Activated naive CD4-positive, alpha-beta T cell treated with anti-CD3 and anti-CD28 coated beads, Interleukin-2, amount 50 U/mL, for 24 hours (primary cell): ENCODE measurements around the gene STK35.

Experiments used
- H3K27ac Mint-ChIP-seq: one replicate; pipeline ENCODE4 v1.8.0; 2021; ENCODE audit warnings: mild to moderate bottlenecking, mixed read lengths
- H3K27me3 Mint-ChIP-seq: one replicate; pipeline ENCODE4 v1.8.0; 2021; ENCODE audit warnings: mixed read lengths
- H3K36me3 Mint-ChIP-seq: one replicate; pipeline ENCODE4 v1.8.0; 2021; ENCODE audit warnings: mixed read lengths
- H3K4me1 Mint-ChIP-seq: one replicate; pipeline ENCODE4 v1.8.0; 2021; ENCODE audit warnings: mixed read lengths
- H3K4me3 Mint-ChIP-seq: one replicate; pipeline ENCODE4 v1.8.0; 2021; ENCODE audit warnings: mild to moderate bottlenecking, mixed read lengths
- H3K9me3 Mint-ChIP-seq: one replicate; pipeline ENCODE4 v1.8.0; 2021; ENCODE audit warnings: mixed read lengths

The STK35 gene

DNA sequence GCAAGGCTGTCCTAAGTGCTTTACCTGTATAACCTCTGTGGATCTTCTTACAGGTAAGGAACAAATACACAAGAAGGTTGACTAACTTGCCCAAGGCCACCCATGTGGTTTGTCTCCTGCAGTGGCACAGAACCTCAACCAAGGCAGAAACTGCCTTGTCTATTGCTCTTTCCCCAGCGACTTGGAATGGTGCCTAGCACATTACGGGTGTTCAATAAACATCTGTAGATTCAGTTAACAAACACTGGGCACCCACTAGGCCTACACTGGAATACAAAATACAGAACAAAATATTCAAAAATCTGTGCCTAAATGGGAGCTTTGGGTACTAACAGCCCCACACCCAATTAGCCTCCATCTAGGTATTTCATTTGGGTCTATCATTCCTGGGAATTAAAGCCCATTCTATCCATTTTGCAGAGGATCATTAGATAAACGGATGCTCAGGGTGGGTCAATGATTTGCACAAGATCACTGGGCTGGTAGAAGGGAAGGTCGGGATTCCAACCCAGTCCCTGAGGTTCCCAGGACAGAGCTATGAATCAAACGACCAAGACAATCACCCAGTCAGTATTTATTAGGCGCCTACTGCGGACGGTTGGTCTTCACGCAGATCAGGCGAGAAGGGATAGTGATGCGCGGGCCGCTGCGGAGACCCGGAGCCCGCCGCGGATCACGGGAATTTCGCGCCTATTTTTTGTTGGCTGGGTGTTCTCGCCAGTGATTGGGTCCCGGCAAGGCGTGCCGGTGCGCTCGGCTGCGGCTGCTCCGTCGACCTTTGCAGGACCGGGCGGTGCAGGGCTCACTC, at the start of gene STK35:
Gene STK35, plus strand, starts transcription at position 771 of the 808 bp plus-strand sequence. CDS start 55 bp downstream, outside the sequence.
- peak within 1 kb of the TSS; percentile 100 for H3K27ac Mint-ChIP-seq
- peaks cover 6% of the 10 kb centered on the region for H3K36me3 Mint-ChIP-seq
- H3K27me3 Mint-ChIP-seq, result no peaks in the 10 kb centered on the region
- no peaks in the 10 kb centered on the region for H3K9me3 Mint-ChIP-seq
- H3K4me3 Mint-ChIP-seq, result peak within 1 kb of the TSS; percentile 89
- peaks cover 35% of the 10 kb centered on the region for H3K4me1 Mint-ChIP-seq

DNA sequence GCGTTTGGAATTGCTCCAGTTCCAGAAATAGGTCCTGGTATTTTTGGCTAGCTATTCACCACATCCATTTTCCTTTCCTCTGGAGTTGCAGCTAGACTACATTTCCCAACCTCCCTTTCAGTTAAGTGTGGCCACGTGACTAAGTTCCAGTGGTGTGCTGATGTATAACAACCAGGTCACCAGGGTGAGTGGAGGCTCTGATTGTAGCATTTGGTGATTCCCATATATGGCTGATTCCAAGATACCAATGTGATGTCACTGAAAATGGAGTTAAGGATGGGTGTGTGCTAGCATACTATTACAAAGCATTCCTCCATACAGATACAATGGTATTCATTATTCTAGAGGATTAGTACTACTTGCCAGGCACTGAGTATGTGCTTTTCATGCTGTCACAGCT, 49.7 kb upstream of the STK35 start:
- Mint-ChIP-seq H3K4me1 (no peaks in the 10 kb centered on the region), H3K27me3 (peaks cover 12% of the 10 kb centered on the region), H3K4me3 (no peak overlapping the region)

DNA sequence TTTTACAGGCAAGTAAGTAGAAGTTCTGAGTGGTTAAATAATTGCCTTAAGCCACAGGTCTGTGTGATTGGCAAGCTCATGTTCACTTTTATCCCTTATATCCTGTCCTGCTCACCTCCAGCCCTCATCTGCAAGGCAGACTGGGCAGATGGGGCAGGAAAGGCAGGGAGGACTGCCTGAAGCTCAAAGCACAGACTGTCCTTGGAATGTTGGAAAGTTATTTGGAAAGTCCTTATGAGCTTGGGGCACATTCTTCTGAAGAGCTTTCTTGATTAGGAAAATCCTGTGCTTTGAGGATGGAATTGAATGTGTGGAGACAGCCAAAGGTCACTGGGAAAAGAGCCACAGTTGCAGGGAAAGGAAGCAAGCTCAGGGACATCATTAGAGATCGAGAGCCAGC, 48.9 kb upstream of the STK35 start:
- peaks cover 5% of the 10 kb centered on the region for H3K9me3 Mint-ChIP-seq
- H3K36me3 Mint-ChIP-seq, result no peaks in the 10 kb centered on the region
- no peak overlapping the region for H3K4me3 Mint-ChIP-seq
- no peaks in the 10 kb centered on the region for H3K4me1 Mint-ChIP-seq
- H3K27me3 Mint-ChIP-seq, result peaks cover 14% of the 10 kb centered on the region
- no peak overlapping the region for H3K27ac Mint-ChIP-seq

More for the DNA sequence above, 49.7 kb upstream of the STK35 start:
- Mint-ChIP-seq H3K9me3 (no peaks in the 10 kb centered on the region), H3K27ac (no peak overlapping the region), H3K36me3 (no peaks in the 10 kb centered on the region)

DNA sequence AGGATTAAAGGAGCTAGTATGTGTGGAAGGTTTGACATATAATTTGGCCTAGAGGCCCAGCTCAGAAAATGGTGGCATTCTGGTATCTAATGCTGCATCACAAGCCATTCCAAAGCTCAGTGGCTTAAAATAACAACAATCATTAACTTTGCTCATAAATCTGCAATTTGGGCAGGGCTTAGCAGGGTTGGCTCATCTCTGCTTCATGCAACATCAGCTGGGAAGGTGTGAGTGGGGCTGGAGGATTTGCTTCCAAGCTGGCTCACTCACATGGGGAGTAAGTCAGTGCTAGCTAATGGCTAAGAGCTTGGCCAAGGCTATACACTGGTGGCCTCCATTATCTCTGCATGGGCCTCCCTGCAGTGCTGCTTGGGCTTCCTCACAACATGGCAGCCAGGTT, 48.0 kb upstream of the STK35 start:
- Mint-ChIP-seq H3K9me3 (peaks cover 14% of the 10 kb centered on the region), H3K36me3 (peaks cover 1% of the 10 kb centered on the region), H3K27ac (no peak overlapping the region), H3K4me3 (no peak overlapping the region), H3K4me1 (no peaks in the 10 kb centered on the region), H3K27me3 (peaks cover 21% of the 10 kb centered on the region)

DNA sequence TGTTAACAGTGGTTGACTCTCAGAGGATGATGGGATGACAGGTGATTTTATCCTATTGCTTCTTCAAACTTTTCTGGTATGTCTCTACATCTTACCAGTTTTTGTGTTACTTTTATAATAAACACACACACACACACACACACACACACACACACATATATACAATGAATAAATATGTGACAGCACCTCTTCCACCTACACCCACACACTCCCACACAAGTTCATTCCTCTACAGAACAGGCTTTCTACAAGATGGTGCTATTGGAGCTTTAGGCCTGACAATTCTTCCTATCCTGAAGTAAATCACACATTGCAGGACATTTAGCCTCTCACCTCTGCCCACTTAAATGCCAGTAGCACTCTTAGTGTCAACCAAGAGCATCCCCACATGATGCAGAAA, 46.7 kb upstream of the STK35 start:
- H3K36me3 Mint-ChIP-seq, result peaks cover 1% of the 10 kb centered on the region
- no peaks in the 10 kb centered on the region for H3K4me1 Mint-ChIP-seq
- peaks cover 27% of the 10 kb centered on the region for H3K27me3 Mint-ChIP-seq
- H3K27ac Mint-ChIP-seq, result no peak overlapping the region
- H3K4me3 Mint-ChIP-seq, result no peak overlapping the region
- peaks cover 15% of the 10 kb centered on the region for H3K9me3 Mint-ChIP-seq

DNA sequence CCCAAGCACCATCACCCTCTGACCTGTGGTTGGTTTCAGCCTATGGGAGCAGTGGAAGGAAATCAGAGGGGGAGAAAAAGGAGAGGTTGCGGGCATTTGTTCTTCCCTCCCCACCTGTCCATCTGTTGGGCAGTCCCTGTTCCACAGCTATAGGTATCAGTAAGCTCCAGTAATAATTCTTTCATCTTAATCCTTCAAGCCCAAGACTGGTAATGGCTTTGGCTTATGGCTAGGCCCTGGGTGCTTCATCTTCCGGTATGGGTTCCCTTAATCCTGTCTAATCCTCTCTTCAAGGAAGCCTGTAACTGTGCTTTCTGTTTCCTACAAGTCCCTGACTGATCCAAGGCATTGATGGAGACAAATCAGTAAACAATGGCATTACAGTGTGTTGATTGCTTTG, 42.2 kb upstream of the STK35 start:
- Mint-ChIP-seq H3K36me3 (peaks cover 1% of the 10 kb centered on the region), H3K4me1 (no peaks in the 10 kb centered on the region), H3K27me3 (peaks cover 24% of the 10 kb centered on the region)

DNA sequence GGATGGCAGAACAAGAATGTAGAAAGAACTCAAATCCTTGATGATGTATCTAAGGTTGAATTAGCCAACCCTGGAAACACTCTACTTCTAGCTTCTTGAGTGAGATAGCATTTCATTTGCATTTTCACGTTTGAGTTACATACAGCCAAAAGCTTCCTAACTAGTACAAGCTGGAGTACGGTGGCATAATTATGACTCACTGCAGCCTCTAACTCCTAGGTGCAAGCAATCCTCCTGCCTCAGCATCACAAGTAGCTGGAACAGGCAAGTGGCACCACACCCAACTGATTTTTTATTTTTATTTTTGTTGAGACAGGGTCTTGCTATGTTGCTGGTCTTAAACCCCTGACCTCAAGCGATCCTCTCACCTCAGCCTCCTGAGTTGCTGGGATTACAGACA, 36.5 kb upstream of the STK35 start:
- Mint-ChIP-seq H3K4me3 (no peak overlapping the region), H3K27ac (no peak overlapping the region), H3K36me3 (no peaks in the 10 kb centered on the region), H3K4me1 (no peaks in the 10 kb centered on the region), H3K27me3 (peaks cover 35% of the 10 kb centered on the region), H3K9me3 (peaks cover 6% of the 10 kb centered on the region)

More for the DNA sequence above, 42.2 kb upstream of the STK35 start:
- H3K4me3 Mint-ChIP-seq, result no peak overlapping the region
- H3K27ac Mint-ChIP-seq, result no peak overlapping the region
- peaks cover 15% of the 10 kb centered on the region for H3K9me3 Mint-ChIP-seq

DNA sequence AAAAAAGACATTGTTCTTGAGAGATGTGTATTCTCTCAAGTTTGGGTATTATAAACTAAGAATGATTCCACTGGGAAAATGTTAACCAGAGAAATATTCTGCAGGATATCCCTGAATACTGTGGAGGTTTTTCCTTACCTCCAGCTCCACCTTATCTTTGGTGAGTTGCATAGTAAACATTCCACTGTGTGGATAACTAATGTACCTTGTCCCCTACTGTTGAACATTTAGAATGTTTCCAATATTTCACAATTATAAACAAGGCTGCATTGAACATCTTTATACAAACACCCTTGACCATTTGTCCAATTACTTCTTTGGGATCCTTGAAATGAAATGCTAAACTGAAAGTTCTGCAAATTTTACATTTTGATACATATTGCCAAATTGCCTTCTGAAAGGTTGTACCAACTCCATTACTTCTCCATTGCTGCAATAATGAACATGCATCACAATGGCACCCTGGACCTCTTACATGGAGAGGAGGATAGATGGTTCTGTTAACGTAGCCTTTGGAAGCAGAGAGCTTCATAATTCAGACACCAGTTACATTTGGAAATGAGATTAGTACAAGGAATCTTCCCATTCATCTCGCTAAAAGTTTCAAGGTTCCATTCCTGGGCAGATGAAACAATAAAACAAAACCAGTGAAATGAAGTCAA, 35.0 kb upstream of the STK35 start:
- Mint-ChIP-seq H3K9me3 (peaks cover 6% of the 10 kb centered on the region), H3K27me3 (peaks cover 38% of the 10 kb centered on the region), H3K4me3 (no peak overlapping the region), H3K27ac (no peak overlapping the region), H3K36me3 (no peaks in the 10 kb centered on the region), H3K4me1 (no peaks in the 10 kb centered on the region)

DNA sequence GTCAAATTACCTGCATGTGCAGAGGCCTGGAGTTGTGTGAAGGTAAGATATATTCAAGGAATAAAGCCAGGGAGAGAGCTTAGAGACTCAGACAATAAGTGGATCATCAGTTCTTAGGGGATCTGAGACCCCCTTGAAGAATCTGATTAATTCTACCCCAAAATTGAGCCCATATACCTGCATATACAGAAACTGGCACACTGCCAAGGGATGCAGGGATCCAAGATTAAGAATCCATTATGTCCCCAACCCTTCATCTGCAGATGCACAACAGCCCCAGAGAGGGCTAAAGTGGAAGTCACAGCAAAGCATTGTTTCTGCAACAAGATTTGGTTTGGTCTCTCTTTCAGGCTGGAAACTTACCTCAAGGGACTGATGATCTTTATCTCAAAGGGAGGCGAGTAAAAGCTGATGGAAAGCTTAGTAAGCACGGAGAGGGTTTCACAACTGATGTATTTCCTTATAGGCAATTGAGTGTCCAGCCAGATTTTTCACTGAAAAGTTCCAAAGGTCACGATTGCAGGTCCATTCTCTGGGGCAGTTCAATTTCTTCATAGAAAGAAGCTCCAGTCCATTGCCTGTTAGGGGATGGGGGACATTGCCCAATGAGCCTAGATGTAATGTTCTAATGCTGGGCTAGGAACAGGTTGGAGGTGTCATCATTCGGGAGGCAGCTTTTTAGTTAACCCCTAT, 20.9 kb upstream of the STK35 start:
- no peak overlapping the region for H3K4me3 Mint-ChIP-seq

DNA sequence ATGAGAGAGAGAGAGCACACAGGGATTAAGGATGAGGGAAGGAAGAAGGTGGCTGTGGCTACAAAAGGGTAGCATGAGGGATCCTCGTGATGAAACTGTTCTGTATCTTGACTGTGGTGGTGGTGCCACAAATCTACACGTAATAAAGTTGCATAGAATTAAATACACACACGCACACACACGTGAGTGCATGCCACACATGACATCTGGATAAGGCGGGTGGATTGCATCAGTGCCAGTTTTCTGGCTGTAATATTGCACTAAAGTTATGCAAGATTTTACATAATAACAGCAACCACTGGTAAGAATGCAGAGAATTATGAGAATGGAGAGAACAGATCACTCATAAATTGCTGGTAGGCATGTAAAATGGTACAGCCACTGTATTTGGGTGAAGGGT, 16.9 kb upstream of the STK35 start:
- no peaks in the 10 kb centered on the region for H3K36me3 Mint-ChIP-seq
- H3K4me3 Mint-ChIP-seq, result no peak overlapping the region
- no peaks in the 10 kb centered on the region for H3K9me3 Mint-ChIP-seq
- H3K27me3 Mint-ChIP-seq, result peaks cover 24% of the 10 kb centered on the region
- H3K27ac Mint-ChIP-seq, result no peak overlapping the region
- no peaks in the 10 kb centered on the region for H3K4me1 Mint-ChIP-seq

More for the DNA sequence above, 20.9 kb upstream of the STK35 start:
- H3K27ac Mint-ChIP-seq, result no peak overlapping the region
- no peaks in the 10 kb centered on the region for H3K36me3 Mint-ChIP-seq
- H3K27me3 Mint-ChIP-seq, result peaks cover 22% of the 10 kb centered on the region
- no peaks in the 10 kb centered on the region for H3K9me3 Mint-ChIP-seq
- no peaks in the 10 kb centered on the region for H3K4me1 Mint-ChIP-seq

DNA sequence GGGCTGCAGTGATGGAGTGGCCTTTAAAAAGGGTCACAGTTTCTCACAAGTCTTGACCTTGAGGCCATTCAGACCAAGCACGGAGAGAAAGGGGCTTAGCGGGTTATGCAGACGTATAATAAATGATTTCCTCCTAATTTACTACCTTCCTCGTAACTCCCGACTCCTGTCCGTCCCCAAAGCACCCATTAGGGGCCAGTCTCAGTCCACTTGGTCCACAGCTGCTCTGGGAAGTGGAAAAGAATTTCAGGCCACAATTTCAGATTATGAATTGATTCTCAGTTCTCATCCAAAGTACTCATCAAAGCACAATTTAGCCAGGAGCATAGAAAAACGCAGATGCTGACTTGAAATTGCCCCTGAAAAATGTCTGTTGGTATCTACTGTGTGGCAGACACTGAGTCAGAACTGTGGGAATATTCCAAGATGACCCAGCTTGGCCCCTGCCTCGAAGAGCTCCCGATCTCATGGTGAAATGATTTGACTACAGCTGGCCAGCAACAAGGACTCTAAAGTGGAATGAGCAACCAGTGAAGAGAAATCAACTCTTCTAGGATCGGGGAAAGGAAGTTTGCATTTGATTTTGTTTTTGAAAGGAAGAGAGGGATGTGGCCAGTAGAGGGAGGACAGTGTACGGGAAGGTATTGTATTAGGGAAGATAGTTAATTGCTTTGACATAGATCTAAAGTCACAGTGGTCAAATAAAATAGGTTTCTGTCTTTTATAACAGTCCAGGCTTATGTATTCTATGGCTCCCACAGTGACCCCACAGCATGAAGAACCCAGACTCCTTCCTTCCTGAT, 15.2 kb upstream of the STK35 start:
- H3K27me3 Mint-ChIP-seq, result peaks cover 22% of the 10 kb centered on the region
- H3K36me3 Mint-ChIP-seq, result no peaks in the 10 kb centered on the region
- H3K4me3 Mint-ChIP-seq, result no peak overlapping the region
- no peak overlapping the region for H3K27ac Mint-ChIP-seq
- no peaks in the 10 kb centered on the region for H3K4me1 Mint-ChIP-seq
- no peaks in the 10 kb centered on the region for H3K9me3 Mint-ChIP-seq

DNA sequence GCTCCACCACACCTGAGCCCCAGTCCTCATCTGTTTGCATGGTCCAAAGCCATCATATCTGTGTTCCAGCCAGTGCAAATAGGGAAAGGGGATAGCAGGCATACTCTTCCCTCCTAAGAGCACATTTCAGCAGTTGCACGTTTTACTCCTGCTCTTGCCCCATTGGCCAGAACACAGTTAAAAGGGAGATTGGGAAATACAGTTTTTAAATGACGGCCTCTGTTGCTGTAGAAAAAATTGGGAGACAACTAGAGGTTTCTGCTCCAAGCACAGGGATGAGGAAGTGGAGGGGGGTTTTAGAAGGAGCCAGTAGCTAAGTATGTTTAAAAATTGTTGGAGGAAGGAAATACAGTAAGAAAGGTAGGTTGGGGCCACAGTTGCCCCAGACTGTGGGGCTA, 14.6 kb upstream of the STK35 start:
- H3K4me3 Mint-ChIP-seq, result no peak overlapping the region
- no peak overlapping the region for H3K27ac Mint-ChIP-seq
- H3K36me3 Mint-ChIP-seq, result no peaks in the 10 kb centered on the region
- H3K9me3 Mint-ChIP-seq, result no peaks in the 10 kb centered on the region
- H3K27me3 Mint-ChIP-seq, result peaks cover 22% of the 10 kb centered on the region
- no peaks in the 10 kb centered on the region for H3K4me1 Mint-ChIP-seq

DNA sequence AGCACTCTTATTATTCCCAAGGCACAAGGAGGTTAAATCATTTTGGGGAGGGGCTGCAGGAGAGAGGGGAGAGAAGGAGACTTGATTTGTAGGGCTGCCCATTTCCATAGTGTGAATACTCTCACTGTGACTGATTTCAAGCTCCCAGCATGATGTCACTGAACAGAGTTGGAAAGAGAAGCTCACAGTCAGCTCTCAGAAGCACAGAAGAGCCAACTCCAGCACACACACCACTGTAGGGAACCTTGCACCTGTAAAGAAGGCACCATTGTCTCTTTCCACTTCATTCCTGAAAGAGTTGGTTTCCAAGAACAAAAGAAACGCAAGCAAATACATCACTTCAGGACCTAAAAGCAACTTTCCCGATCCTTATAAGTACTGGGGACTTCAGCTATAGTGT, 12.7 kb upstream of the STK35 start:
- no peaks in the 10 kb centered on the region for H3K36me3 Mint-ChIP-seq
- H3K4me1 Mint-ChIP-seq, result no peaks in the 10 kb centered on the region
- H3K4me3 Mint-ChIP-seq, result no peak overlapping the region
- peaks cover 27% of the 10 kb centered on the region for H3K27me3 Mint-ChIP-seq
- H3K27ac Mint-ChIP-seq, result no peak overlapping the region
- H3K9me3 Mint-ChIP-seq, result no peaks in the 10 kb centered on the region

DNA sequence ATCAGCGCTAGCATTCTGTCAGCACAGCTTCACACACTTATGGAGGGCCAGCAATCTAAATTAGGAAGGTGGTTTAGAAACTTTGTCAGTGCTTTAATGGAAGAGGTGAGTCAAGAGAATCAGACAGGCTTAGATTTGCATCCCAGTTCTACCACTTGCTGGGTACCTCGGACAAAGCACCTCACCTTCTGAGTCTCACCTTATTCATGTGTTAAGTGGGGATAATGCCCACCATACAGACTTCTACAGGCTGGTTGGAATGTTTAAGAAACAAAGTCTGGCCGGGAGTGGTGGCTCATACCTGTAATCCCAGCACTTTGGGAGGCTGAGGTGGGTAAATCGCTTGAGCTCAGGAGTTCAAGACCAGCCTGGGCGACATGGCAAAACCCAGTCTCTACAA, 12.2 kb upstream of the STK35 start:
- no peaks in the 10 kb centered on the region for H3K36me3 Mint-ChIP-seq
- no peaks in the 10 kb centered on the region for H3K9me3 Mint-ChIP-seq
- H3K4me3 Mint-ChIP-seq, result no peak overlapping the region
- H3K27ac Mint-ChIP-seq, result no peak overlapping the region
- peaks cover 26% of the 10 kb centered on the region for H3K27me3 Mint-ChIP-seq
- H3K4me1 Mint-ChIP-seq, result no peaks in the 10 kb centered on the region

DNA sequence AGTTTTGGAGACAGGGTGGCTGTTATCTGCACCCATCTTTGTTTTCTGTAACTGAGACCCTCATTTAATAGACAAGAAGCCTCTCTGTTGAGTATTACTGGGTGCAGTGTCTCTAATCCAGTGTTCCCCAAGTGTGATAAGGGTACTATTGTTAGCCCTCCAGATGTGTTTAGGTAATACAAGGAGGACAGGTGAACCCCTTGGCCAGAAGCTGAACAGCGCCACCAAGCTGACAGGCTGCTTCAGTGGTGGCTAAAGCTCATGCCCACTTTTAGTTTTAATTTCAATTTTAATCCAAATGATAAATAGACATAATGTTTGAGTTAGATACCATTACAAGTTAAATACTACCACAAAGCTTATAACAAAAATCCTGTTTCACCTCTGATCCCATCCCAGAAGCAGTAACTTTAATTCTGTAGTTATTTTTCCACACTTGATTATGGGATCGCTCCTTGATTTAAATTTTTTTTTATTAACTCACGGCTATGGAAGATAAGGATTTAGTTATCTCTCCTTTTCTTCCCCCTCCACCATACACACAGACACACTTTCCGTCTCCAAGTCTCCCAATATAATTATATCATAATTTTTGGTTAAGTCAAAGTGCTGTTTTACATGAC, 8.4 kb upstream of the STK35 start:
- no peaks in the 10 kb centered on the region for H3K9me3 Mint-ChIP-seq

More for the DNA sequence above, 8.4 kb upstream of the STK35 start:
- Mint-ChIP-seq H3K27me3 (peaks cover 23% of the 10 kb centered on the region), H3K4me3 (no peak overlapping the region), H3K27ac (no peak overlapping the region), H3K36me3 (no peaks in the 10 kb centered on the region), H3K4me1 (no peaks in the 10 kb centered on the region)
